MM.1S (cell line): ENCODE data around the gene STK32B.

ENCODE experiments used
- EZH2 ChIP-seq: fragments of 300-600 bp; sonication (generic); optimal IDR thresholded peaks from 2 replicates; pipeline ENCODE3; 2017; ENCODE audit warnings: low read depth, mild to moderate bottlenecking, antibody characterized with exemption, low read length, mixed read lengths
- TF ChIP-seq, protein P1 (sequence below): fragments of 300-600 bp; sonication (generic); IDR thresholded peaks from 2 replicates; pipeline ENCODE4 v1.5.1; 2016; ENCODE audit warnings: antibody characterized with exemption, low read length, mixed read lengths

DNA sequence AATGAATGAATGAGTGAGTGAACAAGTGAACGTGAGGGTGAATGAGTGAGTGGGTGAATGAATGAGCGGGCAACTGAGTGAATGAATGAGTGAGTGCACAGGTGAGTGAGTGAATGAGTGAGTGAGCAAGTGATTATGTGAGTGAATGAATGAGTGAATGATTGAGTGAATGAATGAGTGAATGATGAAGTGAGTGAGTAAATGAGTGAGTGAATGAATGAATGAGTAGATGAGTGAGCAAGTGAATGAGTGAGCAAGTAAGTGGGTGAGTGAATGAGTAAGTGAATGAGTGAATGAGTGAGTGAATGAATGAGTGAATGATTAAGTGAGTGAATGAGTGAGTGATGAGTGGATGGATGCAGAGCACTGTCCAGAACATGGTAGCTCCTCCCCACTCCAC, 205.8 kb downstream of the STK32B start:
- TF ChIP-seq, protein P1, sequence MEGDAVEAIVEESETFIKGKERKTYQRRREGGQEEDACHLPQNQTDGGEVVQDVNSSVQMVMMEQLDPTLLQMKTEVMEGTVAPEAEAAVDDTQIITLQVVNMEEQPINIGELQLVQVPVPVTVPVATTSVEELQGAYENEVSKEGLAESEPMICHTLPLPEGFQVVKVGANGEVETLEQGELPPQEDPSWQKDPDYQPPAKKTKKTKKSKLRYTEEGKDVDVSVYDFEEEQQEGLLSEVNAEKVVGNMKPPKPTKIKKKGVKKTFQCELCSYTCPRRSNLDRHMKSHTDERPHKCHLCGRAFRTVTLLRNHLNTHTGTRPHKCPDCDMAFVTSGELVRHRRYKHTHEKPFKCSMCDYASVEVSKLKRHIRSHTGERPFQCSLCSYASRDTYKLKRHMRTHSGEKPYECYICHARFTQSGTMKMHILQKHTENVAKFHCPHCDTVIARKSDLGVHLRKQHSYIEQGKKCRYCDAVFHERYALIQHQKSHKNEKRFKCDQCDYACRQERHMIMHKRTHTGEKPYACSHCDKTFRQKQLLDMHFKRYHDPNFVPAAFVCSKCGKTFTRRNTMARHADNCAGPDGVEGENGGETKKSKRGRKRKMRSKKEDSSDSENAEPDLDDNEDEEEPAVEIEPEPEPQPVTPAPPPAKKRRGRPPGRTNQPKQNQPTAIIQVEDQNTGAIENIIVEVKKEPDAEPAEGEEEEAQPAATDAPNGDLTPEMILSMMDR, result no peak
- TF ChIP-seq EZH2, result no peak
